PFSK-1 (cell line): Measurements from ENCODE around the gene NLK.

Experiments used
- FOXP2 ChIP-seq: optimal IDR thresholded peaks from 2 replicates; pipeline ENCODE3; 2011; ENCODE audit warnings: borderline replicate concordance, control low read depth, inconsistent platforms; ENCODE audit not compliant: insufficient read depth; ENCODE audit errors: extremely low read length, extremely low read depth
- POLR2AphosphoS5 ChIP-seq: IDR thresholded peaks from 2 replicates; pipeline ENCODE4 v1.6.1; 2012; ENCODE audit warnings: low read depth, mild to moderate bottlenecking, control low read depth, low read length, moderate library complexity
- REST ChIP-seq, 2 experiments: IDR thresholded peaks; 2 replicates each; pipeline versions ENCODE4 v1.6.1 to v1.8.0; 2011 to 2012; ENCODE audit warnings: low read depth in 2 of 2, low read length in 2 of 2, control low read depth in 1 of 2, inconsistent platforms in 1 of 2, mild to moderate bottlenecking in 1 of 2, moderate library complexity in 1 of 2; ENCODE audit not compliant: insufficient read depth in 1 of 2
- SIN3A ChIP-seq: IDR thresholded peaks from 2 replicates; pipeline ENCODE4 v1.6.1; 2012; ENCODE audit warnings: mild to moderate bottlenecking, low read length, moderate library complexity, borderline replicate concordance; ENCODE audit not compliant: insufficient read depth
- TAF1 ChIP-seq: IDR thresholded peaks from 2 replicates; pipeline ENCODE4 v1.6.1; 2012; ENCODE audit warnings: low read length, control low read depth, borderline replicate concordance; ENCODE audit not compliant: insufficient read depth

The NLK gene

GRCh38 chr17:28136923-28137322, 94.4 kb downstream of the NLK start:
- TF ChIP-seq REST (IDR thresholded peaks at IDR 0.05; ENCODE audit: insufficient read depth in 1 of 2, low read depth in 2 of 2, low read length in 2 of 2) (no peak), SIN3A (no peak), FOXP2 (no peak)

- no peak for TF ChIP-seq POLR2AphosphoS5
- TF ChIP-seq SIN3A, result no peak
- TF ChIP-seq TAF1, result no peak
- TF ChIP-seq FOXP2, result no peak
- TF ChIP-seq REST (IDR thresholded peaks at IDR 0.05; ENCODE audit: insufficient read depth in 1 of 2, low read depth in 2 of 2, low read length in 2 of 2), result no peak
Observed at GRCh38 chr17:28139822-28140221, 97.3 kb downstream of the NLK start.

GRCh38 chr17:28141313-28141712, 98.8 kb downstream of the NLK start:
- no peak for TF ChIP-seq POLR2AphosphoS5
- no peak for TF ChIP-seq SIN3A
- TF ChIP-seq TAF1, result no peak
- no peak for TF ChIP-seq REST (IDR thresholded peaks at IDR 0.05; ENCODE audit: insufficient read depth in 1 of 2, low read depth in 2 of 2, low read length in 2 of 2)
- TF ChIP-seq FOXP2, result no peak

GRCh38 chr17:28141773-28142172, 99.3 kb downstream of the NLK start:
- TF ChIP-seq SIN3A (no peak), FOXP2 (no peak), POLR2AphosphoS5 (no peak), TAF1 (no peak), REST (IDR thresholded peaks at IDR 0.05; ENCODE audit: insufficient read depth in 1 of 2, low read depth in 2 of 2, low read length in 2 of 2) (no peak)

- no peak for TF ChIP-seq POLR2AphosphoS5
- no peak for TF ChIP-seq FOXP2
- no peak for TF ChIP-seq SIN3A
- TF ChIP-seq REST (IDR thresholded peaks at IDR 0.05; ENCODE audit: insufficient read depth in 1 of 2, low read depth in 2 of 2, low read length in 2 of 2), result no peak
- no peak for TF ChIP-seq TAF1
Observed at GRCh38 chr17:28142305-28142704, 99.8 kb downstream of the NLK start.
